Nucleus accumbens (tissue), 56 donors: ENCODE data around the gene KCNK5.

Source experiments
- DNase-seq, 56 donors: peaks; one replicate each; lab custom pipeline; 2025; lab: John Stamatoyannopoulos, UW

KCNK5 gene

DNA sequence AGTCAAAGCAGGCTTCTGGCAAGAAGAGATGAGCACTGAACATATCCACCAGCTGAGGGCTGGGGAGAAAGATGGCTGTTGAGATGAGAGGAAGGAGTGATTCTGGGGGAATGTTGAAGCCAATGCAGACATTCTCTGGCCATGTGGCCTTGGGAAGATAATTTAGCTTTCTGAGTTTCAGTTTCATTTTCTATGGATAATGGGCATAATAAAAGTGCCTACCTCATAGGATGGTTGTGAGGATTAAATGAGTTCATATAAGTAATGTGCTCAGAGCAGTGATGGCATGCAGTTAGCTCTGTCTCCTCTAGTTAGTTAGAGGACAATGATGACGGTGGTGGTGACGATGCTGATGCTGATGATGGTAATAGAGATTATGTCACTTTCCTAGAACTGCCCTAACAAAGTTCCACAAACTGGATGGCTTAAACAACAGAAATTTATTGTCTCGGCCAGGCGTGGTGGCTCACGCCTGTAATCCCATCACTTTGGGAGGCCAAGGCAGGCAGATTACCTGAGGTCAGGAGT lies 18.5 kb upstream of the KCNK5 start:
- no peak for DNase-seq

- no peak for DNase-seq
These were observed 14.5 kb upstream of the KCNK5 start for GRCh38 chr6:39243809-39244208.

- no peak for DNase-seq
These were observed 11.0 kb upstream of the KCNK5 start for GRCh38 chr6:39240155-39240757.

DNA sequence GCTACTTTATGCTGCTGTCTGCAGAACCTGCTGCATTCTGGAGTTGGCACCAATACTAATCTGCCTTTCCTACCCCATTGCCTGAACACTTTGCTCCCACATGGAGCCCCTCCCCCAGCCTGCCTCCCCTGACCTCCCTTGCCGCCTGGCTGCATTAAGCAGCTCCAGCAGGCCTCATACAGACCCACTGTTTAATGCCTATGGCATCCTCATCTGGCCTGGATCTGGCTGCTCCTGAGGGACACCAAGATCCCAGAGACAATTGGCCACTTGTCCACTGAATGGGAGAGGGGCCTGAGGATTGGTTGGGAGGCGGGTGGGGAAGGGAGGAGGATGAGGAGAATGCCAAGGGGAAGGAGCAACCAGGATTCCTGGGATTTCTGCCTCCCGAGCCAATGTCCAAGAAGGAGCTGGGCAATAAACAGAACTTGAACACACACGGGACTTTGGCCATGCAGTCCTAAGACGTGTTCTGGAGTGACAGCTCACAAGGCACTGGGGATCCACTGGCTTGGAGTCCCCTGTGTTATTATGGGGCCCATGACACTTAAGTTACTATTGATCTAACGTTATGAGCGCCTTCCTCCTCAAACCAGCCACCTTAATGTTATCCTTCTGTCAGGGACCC lies 10.4 kb upstream of the KCNK5 start:
- peak in 7 of 56 donors; percentile 2 to 29 (median 9) for DNase-seq

GRCh38 chr6:39236742-39237141 lies 7.5 kb upstream of the KCNK5 start:
- DNase-seq: no peak

DNA sequence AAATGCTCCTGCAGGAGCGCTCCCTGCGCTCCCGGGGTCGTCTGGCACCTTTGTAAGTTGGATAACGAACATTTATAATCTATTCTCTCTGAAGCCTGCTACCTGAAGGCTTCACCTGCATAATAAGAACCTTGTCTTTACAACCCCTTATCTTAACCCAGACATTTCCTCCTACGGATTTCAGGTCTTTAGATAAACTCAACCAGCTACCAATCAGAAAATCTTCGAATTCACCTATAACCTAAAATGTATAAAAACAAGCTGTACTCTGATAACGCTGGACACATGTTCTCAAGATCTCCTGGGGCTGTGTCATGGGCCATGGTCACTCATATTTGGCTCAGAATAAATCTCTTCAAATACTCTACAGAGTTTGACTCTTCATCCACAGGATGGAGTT lies 4.1 kb upstream of the KCNK5 start:
- no peak for DNase-seq

DNA sequence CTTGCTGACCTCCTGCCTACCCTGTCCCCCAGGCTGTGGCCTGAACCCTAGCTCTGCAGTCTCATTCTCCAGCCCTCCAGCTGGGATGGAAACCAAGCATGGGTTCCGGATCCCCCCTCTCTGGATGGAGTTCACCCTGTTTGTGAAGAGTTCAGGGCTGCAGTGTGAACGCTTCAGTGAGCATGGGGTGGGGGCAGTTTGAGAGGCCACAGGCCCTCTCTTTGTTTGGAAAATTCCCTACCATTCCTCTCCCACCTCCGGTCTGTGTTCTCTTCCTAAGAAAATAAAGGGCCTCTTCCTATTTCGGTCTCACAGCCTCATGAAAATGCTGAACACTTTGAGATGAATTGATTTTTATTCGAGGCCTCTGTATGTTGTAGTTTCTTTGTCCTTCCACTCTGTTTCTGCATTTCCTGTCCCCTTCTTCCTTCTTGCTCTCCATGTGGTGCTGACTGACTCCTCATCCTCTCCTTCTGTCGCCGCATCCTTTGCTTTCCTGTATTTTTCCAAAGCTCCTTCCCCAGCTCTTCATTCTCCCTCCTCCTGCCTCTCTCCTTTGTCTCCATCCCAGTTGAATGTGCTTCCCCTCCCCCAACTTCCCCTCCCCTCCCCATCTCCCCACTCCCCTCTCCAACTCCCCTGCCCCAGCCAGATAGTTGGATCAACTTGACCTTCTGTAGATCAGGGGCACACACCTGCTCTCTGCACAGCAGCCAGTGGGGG lies 2.4 kb upstream of the KCNK5 start:
- DNase-seq: no peak

DNA sequence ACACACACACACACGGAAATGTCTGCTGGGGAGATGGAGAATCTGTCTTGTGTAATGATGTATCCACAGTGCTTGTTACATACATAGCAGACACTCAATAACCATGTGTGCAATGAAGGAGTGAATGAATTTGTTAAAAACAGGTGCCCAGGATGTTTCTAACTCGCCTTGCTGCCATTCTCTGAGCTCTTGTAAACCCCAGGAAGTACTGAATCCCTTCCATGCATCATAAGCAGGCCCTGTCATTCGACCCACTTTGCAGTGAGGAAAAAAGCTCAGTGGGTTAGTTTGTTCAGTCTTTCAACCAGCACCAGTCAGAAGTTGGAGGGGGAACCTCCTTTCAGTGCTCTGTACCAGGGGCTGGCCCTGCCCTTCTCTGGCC lies 1.4 kb upstream of the KCNK5 start:
- no peak for DNase-seq

DNA sequence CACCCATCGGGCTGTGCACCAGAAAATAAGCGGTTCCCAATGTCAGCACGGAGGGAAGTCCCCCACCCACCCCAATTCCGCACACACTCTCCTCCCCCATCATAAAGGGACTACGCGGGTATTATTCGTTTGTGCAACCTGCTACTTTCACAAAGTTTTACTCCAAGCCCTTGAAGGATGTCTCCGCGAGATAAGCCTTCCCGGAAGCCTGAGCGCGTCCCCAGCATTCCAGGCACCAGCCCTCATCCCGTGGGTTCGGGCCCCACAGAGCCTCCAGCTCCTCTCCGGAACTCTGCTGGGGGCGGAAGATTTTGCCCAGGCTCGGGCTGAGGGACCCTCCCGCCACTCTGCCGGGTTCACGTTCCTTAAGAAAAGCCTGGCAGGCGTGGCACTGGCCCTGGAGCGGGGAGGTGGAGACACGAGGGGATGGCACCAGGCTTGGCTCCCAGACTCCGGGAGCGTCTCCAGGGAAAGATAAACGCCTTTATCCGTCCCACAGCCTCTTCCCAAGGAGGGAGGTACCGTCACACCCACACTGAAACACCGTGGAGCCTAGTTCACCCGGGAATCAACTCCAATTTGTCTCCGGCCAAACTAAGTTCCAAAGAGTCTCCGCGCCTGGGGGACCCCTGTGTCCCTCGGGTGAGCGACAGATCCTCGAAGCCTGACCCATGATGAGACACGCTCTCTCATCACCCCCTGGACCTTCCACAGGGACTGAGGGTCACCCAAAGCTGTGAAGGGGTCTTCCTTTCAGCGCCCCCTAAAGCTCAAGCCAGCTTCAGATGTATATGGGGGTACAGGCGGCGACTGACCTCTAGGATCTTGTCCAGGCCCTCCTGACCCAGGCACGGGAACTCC lies 934 bp downstream of the KCNK5 start:
- no peak for DNase-seq

GRCh38 chr6:39227476-39227875 lies 1.8 kb downstream of the KCNK5 start:
- DNase-seq: no peak

GRCh38 chr6:39226639-39227329 lies 2.5 kb downstream of the KCNK5 start:
- DNase-seq: no peak

- no peak for DNase-seq
These were observed 3.3 kb downstream of the KCNK5 start for GRCh38 chr6:39225946-39226437.

DNA sequence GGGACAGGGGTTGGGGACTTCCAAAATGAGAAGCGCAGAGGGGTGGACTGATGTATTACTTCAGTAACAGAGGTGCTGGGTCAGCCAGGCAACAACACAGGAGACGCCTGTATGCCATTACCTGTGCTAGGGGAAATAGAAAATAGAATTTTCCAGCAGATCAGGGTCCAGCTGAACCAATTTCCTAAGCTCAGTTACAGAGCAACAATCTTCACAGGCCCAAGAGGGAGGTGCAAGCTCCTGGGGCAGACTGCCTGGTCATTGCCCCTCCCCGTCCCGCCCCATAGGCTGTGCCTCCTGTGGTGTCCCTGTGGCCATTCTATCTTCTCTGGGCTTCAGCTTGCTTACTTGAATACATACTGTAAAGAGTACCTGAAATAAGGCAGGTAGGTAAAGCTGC lies 3.7 kb downstream of the KCNK5 start:
- no peak for DNase-seq

- DNase-seq: no peak
These were observed 4.6 kb downstream of the KCNK5 start for GRCh38 chr6:39224523-39225182.

- DNase-seq: no peak
These were observed 5.3 kb downstream of the KCNK5 start for GRCh38 chr6:39224011-39224410.

GRCh38 chr6:39223555-39223954 lies 5.7 kb downstream of the KCNK5 start:
- no peak for DNase-seq

DNA sequence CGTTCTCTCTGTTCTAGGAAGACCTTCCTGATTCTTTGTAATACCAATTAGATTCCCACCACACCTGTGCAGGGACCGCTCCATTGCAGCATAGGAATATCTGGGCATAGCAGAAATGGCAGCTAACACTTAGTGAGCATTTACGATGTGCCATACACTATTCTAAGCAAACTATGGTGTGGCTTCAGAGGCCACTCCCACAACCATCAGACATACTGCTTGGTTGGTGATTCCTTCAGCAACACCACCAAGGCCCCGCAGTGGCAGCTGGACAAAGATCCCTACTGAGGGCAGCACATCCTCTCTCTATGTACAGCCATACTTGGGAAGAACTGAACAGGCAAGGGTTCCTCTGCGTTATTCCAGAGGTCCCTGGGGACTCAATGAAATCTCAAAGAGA lies 6.2 kb downstream of the KCNK5 start:
- no peak for DNase-seq

DNA sequence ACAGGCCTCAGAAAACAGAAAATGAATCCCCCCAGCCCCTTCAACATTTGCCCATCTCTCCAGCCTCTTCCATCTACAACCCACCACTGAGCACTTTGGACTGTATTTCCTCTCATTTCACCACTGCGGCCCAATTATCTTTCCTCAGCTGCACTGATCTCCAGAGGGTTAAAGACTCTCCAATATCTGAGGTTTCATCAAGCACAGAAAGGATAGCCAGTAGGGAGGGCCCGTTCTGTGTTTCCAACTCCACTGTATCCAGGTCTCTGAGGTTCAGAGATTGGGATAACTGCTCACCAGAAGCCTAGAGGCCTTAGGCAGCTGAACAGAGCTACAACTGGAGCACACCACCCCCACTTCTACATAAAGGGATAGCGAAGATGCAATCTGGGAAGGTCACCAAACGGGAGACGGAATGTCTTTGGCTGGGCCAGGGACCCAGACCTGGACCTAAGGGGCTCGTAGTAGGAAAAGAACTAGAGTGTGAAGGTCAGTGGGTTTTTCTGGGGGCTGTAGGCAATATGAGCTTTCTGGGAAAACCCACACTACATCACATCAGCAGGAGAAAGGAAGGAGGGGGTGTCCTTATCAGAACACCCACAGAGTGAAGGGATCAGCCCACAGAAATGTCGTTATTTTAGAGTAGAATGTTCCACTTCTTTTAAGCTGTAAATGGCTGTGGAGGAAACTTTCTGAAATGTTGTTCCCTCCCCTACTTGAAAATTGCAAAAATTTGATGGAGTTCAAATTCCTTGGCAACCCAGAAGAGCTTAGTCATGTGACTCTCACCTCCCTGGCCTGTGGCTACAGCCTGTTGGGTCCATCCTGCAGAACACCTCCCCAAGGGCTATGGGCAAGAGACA lies 7.3 kb downstream of the KCNK5 start:
- no peak for DNase-seq

- no peak for DNase-seq
These were observed 8.2 kb downstream of the KCNK5 start for GRCh38 chr6:39221115-39221514.
